Fibroblast of lung (primary cell): ENCODE results near the gene P3H1. TPM values are rescaled to one million over a fixed set of nuclear protein-coding genes. Genes with fewer than 3 reads are reported as not detected.

Source experiments
- DNase-seq, 2 donors: peaks; one replicate each; pipeline versions ENCODE4 v3.0.0 to v3.0.0-alpha.2; 2010; ENCODE audit warnings: low read depth in 2 of 2
- H2AFZ ChIP-seq: 2 replicates; pipeline ENCODE4 v1.5.1; 2012; ENCODE audit warnings: low read length, control low read depth, inconsistent platforms
- H3K27ac ChIP-seq: 2 replicates; pipeline ENCODE4 v1.5.1; 2011; ENCODE audit warnings: low read length, control low read depth; ENCODE audit not compliant: insufficient read depth
- H3K27me3 ChIP-seq: 2 replicates; pipeline ENCODE4 v1.5.1; 2011; ENCODE audit warnings: mild to moderate bottlenecking, low read length; ENCODE audit not compliant: control insufficient read depth, insufficient read depth
- H3K36me3 ChIP-seq: 2 replicates; pipeline ENCODE4 v1.5.1; 2011; ENCODE audit warnings: low read length; ENCODE audit not compliant: control insufficient read depth, insufficient read depth
- H3K4me1 ChIP-seq: 2 replicates; pipeline ENCODE4 v1.5.1; 2011; ENCODE audit warnings: low read length; ENCODE audit not compliant: control insufficient read depth, insufficient read depth; ENCODE audit errors: extremely low read depth
- H3K4me2 ChIP-seq: 2 replicates; pipeline ENCODE4 v1.5.1; 2011; ENCODE audit warnings: low read length, control low read depth; ENCODE audit not compliant: insufficient read depth; ENCODE audit errors: extremely low read depth
- H3K4me3 ChIP-seq, 4 experiments: fragments of 200-600 bp in 1 of 4; sonication (generic) in 1 of 4; replicated peaks in 1 of 4; 2 replicates each; pipeline ENCODE4 v1.5.1; 2011 to 2016; ENCODE audit warnings: low read length in 4 of 4, low read depth in 3 of 4, mild to moderate bottlenecking in 3 of 4, control low read depth in 2 of 4, inconsistent platforms in 1 of 4, mixed read lengths in 1 of 4; ENCODE audit not compliant: insufficient read depth in 1 of 4; ENCODE audit errors: control extremely low read depth in 1 of 4
- H3K79me2 ChIP-seq: 2 replicates; pipeline ENCODE4 v1.5.1; 2012; ENCODE audit warnings: mild to moderate bottlenecking, low read length, inconsistent platforms; ENCODE audit not compliant: control insufficient read depth, insufficient read depth
- H3K9ac ChIP-seq: 2 replicates; pipeline ENCODE4 v1.5.1; 2011; ENCODE audit warnings: mild to moderate bottlenecking, low read length, control low read depth; ENCODE audit not compliant: insufficient read depth
- H3K9me3 ChIP-seq: 2 replicates; pipeline ENCODE4 v1.5.1; 2012; ENCODE audit warnings: low read depth, low read length; ENCODE audit not compliant: control insufficient read depth, insufficient read depth
- H4K20me1 ChIP-seq: 2 replicates; pipeline ENCODE4 v1.5.1; 2011; ENCODE audit warnings: low read length; ENCODE audit not compliant: control insufficient read depth, insufficient read depth; ENCODE audit errors: extremely low read depth
- CTCF ChIP-seq, 2 donors: IDR thresholded peaks in 1 of 2; conservative IDR thresholded peaks in 1 of 2; 1 replicate in 1 of 2; 2 replicates in 1 of 2; pipeline ENCODE4 v1.5.1; 2011 to 2012; ENCODE audit warnings: low read length in 2 of 2, control low read depth in 1 of 2, inconsistent platforms in 1 of 2, low read depth in 1 of 2, mild to moderate bottlenecking in 1 of 2
- EZH2 ChIP-seq: IDR thresholded peaks from 2 replicates; pipeline ENCODE4 v1.5.1; 2012; ENCODE audit warnings: low read length, control low read depth, mild to moderate bottlenecking; ENCODE audit errors: missing control alignments
- polyA plus RNA-seq, 2 donors: library from polyadenylated mRNA; depleted of rRNA in 1 of 2; stranded (reverse) in 1 of 2; unstranded in 1 of 2; fragments of >200 nt; gene quantifications; 2 replicates each; pipeline ENCODE4 v1.2.1, GENCODE V29; 2011 to 2012; ENCODE audit warnings: missing spikeins in 1 of 2
- total RNA-seq: library from RNA; depleted of rRNA; stranded (reverse); fragments of >200 nt; gene quantifications from 2 replicates; pipeline ENCODE4 v1.2.1, GENCODE V29; 2014

Gene P3H1
- total and polyA plus RNA-seq, 2 donors (not counting 1 experiment from before 2014, with no cell fraction given) = 68.5 to 108 TPM

GRCh38 chr1:42807056-42807668, 40.3 kb upstream of the P3H1 start:
- no peaks in the 10 kb centered on the region for H4K20me1 ChIP-seq
- H3K9me3 ChIP-seq = no peaks in the 10 kb centered on the region
- H3K4me2 ChIP-seq = no peak overlapping the region
- H3K4me1 ChIP-seq = no peaks in the 10 kb centered on the region
- H3K79me2 ChIP-seq = no peaks in the 10 kb centered on the region
- no peaks in the 10 kb centered on the region for H3K36me3 ChIP-seq
- DNase-seq = no peak
- TF ChIP-seq EZH2 (no peak), CTCF (conservative IDR thresholded peaks at IDR 0.05 in 1 of 2, IDR thresholded peaks at IDR 0.05 in 1 of 2; ENCODE audit: low read depth in 1 of 2, low read length in 2 of 2) (no peak)
- no peak overlapping the region for H3K4me3 ChIP-seq
- H2AFZ ChIP-seq = no peak overlapping the region
- no peak overlapping the region for H3K27ac ChIP-seq
- no peaks in the 10 kb centered on the region for H3K27me3 ChIP-seq
- no peak overlapping the region for H3K9ac ChIP-seq

- Histone ChIP-seq H3K4me2 (no peak overlapping the region), H3K36me3 (no peaks in the 10 kb centered on the region), H4K20me1 (no peaks in the 10 kb centered on the region), H2AFZ (no peak overlapping the region), H3K79me2 (no peaks in the 10 kb centered on the region), H3K27ac (no peak overlapping the region), H3K4me1 (no peaks in the 10 kb centered on the region), H3K9me3 (no peaks in the 10 kb centered on the region), H3K27me3 (no peaks in the 10 kb centered on the region), H3K4me3 (no peak overlapping the region), H3K9ac (no peak overlapping the region)
- no peak for DNase-seq
- TF ChIP-seq EZH2 (no peak), CTCF (conservative IDR thresholded peaks at IDR 0.05 in 1 of 2, IDR thresholded peaks at IDR 0.05 in 1 of 2; ENCODE audit: low read depth in 1 of 2, low read length in 2 of 2) (no peak)
Measured at GRCh38 chr1:42806593-42806992, 39.8 kb upstream of the P3H1 start.

GRCh38 chr1:42806171-42806570, 39.3 kb upstream of the P3H1 start:
- H2AFZ ChIP-seq = no peak overlapping the region
- H3K9me3 ChIP-seq = no peaks in the 10 kb centered on the region
- no peaks in the 10 kb centered on the region for H3K4me1 ChIP-seq
- peak in 1 of 2 donors; percentile 16 for DNase-seq
- H4K20me1 ChIP-seq = no peaks in the 10 kb centered on the region
- no peak overlapping the region for H3K4me2 ChIP-seq
- H3K9ac ChIP-seq = no peak overlapping the region
- H3K27ac ChIP-seq = no peak overlapping the region
- no peaks in the 10 kb centered on the region for H3K36me3 ChIP-seq
- TF ChIP-seq EZH2 = no peak
- no peak for TF ChIP-seq CTCF (conservative IDR thresholded peaks at IDR 0.05 in 1 of 2, IDR thresholded peaks at IDR 0.05 in 1 of 2; ENCODE audit: low read depth in 1 of 2, low read length in 2 of 2)
- no peaks in the 10 kb centered on the region for H3K27me3 ChIP-seq
- no peak overlapping the region for H3K4me3 ChIP-seq
- no peaks in the 10 kb centered on the region for H3K79me2 ChIP-seq
